Activated T-cell treated with anti-CD3 and anti-CD28 coated beads, Interleukin-2, amount 50 U/mL, for 1 hour (primary cell): ENCODE measurements around the gene KRT80.

Experiments used
- DNase-seq: peaks from one replicate; pipeline ENCODE4 v3.0.0-alpha.2; 2020

Gene KRT80

DNA sequence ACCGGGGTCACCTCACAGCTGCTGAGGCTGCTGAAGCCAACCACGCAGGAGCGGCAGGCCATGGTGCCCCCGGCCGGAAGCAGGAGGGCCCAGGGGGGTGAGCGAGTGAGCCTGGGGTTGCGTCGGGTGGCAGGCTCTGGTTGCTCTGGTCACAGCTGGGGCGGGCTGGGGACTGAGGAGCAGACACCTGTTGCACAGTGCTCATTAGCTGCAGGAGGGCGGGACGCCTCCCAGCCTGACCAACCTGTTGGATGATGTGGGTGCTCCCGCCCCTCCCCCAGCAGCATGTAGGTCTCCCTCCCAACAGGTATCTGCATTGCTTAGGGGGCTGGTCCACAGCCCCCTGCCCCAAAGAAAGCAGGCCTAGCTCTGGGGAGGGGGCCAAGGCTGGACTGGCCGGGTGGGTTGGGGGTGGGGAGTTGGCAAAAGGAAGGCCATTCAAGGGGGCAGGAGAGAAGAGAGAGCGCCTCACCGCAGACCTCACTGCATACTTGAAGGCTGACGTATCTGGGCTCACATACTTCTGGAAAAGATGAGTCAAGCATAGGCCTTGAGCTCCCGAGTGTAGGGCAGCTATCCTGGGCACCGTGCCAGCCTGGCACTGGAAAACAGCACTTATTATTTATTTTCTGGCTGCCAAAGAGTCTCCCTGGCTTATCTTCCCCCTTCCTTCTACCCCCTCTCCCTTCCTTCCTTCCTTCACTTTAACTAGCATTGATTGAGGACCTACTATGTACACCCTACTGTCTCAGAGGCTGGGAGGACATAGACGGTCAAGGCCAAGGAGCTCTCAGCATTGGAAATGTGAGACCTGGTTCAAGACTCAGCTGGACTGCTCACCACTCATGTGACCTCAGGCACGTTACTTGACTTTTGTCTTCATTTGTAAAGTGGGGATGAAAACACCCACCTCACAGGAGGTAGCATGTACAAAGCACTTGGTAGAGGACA, at the start of gene KRT80:
Gene KRT80, minus strand, starts transcription at position 174 of the 951 bp plus-strand sequence. Its CDS starts 112 bp downstream, at position 62.
- no peak for DNase-seq

GRCh38 chr12:52241205-52241842, 49.5 kb upstream of the KRT80 start:
- no peak for DNase-seq

- peak; percentile 3 for DNase-seq
Observed at GRCh38 chr12:52240247-52240646, 48.4 kb upstream of the KRT80 start.

DNA sequence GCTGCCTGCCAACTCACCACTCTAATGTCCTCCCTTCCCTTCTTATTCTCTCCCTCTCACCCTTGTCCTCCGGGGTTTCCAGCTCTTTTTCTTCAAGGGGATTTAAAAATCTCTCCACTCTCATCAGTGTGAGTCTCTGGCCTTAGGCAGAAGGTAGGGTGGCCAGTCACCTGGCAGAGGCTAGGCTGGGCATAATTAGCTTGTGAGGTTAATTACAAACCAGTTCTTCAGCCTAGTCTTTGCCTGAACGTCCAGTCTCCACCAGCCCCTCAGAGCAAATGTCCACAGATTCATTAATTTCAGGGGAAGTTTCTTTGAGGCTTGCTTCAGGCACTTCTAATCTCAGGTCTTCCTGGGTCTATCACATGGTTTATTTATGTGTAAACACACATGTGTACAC, 48.0 kb upstream of the KRT80 start:
- DNase-seq = no peak

- no peak for DNase-seq
Observed at GRCh38 chr12:52238916-52239646, 47.3 kb upstream of the KRT80 start.

GRCh38 chr12:52238207-52238840, 46.5 kb upstream of the KRT80 start:
- DNase-seq = peak; percentile 4

DNA sequence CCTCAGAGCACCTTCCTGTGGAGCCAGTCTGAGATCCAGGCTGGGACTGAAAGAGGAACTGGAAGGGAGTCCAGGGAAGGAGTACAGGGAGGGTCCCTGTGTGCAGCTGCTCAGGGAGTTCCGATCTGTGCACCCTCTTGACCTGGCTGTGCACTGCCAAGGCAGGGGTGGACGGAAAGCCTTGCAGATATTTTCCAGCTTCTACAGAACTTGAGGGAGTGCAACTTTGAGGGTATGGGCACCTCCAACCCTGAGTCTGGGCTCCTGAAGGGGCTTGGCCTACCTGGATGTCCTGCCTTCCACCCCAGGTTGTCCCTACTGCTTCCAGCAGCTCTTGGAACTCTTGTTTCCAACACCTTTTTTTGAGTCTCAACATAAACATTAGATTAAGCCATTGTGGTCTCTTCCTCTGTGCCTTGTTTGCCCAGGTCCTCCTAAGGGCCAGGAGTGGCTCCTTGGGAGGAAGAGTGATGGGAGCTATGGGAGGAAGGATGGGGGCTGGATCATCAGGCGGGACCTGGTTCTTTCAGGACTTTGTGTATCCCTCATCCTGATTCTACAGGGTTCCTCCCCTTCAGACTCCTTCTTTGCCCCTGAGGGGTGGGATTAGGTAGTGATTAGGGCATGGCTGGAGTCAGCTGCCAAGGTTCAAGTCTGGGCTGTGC, 44.7 kb upstream of the KRT80 start:
- DNase-seq = no peak

DNA sequence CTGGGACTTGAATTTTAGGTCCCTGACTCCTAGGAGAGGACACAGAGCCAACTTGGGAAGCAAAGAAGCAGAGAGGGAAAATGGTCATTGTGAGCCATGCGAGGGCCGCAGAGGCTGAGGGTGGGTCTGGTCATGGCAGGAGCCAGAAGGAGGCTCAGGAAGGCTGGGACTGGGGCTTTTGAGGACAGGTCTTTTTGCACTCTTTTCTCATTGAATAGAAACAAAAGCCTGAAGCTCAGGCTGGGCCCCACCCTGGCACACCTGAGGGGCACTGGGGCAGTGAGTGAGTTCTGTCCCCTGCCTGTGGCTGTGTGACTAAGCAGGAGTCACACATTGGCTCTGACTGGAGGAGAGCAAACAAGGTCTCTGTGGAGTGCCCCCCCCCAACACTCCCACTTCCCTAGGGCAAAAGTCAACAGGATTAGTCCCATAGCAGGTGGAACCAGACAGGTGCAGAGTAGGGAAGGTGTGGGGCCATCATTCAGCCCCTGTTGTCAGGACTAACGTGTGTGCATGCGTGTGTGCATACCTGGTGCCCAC, 44.1 kb upstream of the KRT80 start:
- no peak for DNase-seq

DNA sequence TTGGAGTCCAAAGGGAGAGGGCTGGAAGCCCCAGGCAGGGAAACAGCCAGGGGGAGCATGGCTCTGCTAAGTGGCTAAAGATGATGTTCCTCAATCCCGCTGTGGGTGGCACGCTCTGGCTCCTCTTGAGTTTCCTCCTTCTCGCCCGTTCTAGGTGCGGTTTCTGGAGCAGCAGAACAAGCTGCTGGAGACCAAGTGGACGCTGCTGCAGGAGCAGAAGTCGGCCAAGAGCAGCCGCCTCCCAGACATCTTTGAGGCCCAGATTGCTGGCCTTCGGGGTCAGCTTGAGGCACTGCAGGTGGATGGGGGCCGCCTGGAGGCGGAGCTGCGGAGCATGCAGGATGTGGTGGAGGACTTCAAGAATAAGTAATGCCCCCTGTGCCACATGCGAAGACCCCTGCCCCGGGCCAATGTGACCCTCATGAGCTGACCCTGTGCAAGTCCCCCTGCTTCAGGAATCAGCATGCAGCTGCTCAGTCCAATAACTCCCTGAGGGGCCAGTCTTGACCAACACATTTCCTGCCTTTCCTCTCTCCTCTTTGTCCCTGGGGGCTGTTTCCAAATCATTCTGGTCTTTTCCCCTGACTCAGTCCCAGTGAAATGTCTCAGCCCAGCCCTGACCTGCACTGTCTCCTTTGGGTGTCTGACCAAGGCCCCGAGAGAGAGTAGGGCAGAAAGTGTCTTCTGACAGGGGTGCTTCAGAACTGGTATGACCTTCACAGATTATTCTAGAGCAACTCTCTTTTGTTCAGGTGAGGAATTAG, 43.4 kb upstream of the KRT80 start:
- DNase-seq = no peak

- DNase-seq = no peak
Observed at GRCh38 chr12:52234223-52234810, 42.5 kb upstream of the KRT80 start.

DNA sequence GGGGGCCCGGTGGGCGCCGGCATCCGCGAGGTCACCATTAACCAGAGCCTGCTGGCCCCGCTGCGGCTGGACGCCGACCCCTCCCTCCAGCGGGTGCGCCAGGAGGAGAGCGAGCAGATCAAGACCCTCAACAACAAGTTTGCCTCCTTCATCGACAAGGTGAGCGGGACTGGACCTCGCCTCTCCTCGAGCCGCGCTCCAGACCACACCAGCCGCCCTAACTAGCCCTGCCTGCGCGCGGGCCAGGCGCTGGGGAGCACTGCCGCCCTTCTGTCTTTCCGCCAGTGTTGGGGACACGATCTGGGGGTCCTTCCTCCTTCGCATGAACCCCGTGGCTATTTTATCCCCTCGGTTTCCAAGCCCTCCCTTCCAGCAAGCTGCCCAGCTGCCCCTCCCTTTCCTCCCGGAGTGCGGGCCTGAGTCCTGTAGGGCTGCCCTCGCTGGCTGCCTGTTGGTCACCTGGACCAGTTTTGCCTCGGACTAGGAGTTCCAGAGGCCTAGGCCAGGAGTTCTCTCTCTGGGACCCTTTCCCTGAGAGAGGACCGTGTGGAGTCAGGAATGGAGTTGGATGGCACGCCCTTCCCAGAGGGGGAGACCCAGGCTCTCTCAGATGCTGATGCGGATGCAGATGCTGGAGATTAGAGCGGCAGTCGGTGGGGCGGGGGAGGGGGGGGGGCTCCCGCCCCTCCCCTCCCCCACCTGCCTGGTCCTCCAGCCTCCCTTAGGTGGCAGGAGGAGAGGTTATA, 41.8 kb upstream of the KRT80 start:
- no peak for DNase-seq

GRCh38 chr12:52232674-52233461, 41.1 kb upstream of the KRT80 start, which contains the start of gene KRT7:
Gene KRT7 (plus strand): TSS chr12:52233243. CDS start chr12:52233297, 54 bp downstream.
- DNase-seq = no peak

GRCh38 chr12:52232203-52232673, 40.4 kb upstream of the KRT80 start:
- no peak for DNase-seq

- no peak for DNase-seq
Observed at GRCh38 chr12:52231305-52232202, 39.7 kb upstream of the KRT80 start.

- no peak for DNase-seq
Observed at GRCh38 chr12:52230364-52231281, 38.8 kb upstream of the KRT80 start.

- no peak for DNase-seq
Observed at GRCh38 chr12:52229836-52230343, 38.1 kb upstream of the KRT80 start.

- DNase-seq = no peak
Observed at GRCh38 chr12:52228931-52229330, 37.1 kb upstream of the KRT80 start.
